NCI-H524 treated with DMSO at 0.1 percent for 48 hours (cell line): Measurements from ENCODE around the gene SPAST.
"Not testable (repeated sequence)": the region's sequence is repeated elsewhere in the genome, so short reads cannot be mapped to it uniquely, and the experiment has no call there.

Experiments
- DNase-seq: peaks from one replicate; lab custom pipeline; 2025; lab: John Stamatoyannopoulos, UW

The SPAST gene

GRCh38 chr2:32063310-32064020, at the start of gene SPAST:
Gene SPAST, plus strand, starts transcription at chr2:32063556. Its CDS starts 276 bp downstream, at chr2:32063832.
- DNase-seq = peak; percentile 97

- not testable (repeated sequence) for DNase-seq
Measured at GRCh38 chr2:32018789-32019482, 44.4 kb upstream of the SPAST start.

- not testable (repeated sequence) for DNase-seq
Measured at GRCh38 chr2:32034198-32034887, 29.0 kb upstream of the SPAST start.

GRCh38 chr2:32039447-32040219, 23.7 kb upstream of the SPAST start, which contains the start of gene DPY30:
Gene DPY30, minus strand, starts transcription at chr2:32039805. Its CDS starts 349 bp downstream, at chr2:32039456.
- peak; percentile 74 for DNase-seq

- DNase-seq = no peak
Measured at GRCh38 chr2:32043561-32043960, 19.8 kb upstream of the SPAST start.

GRCh38 chr2:32051836-32052439, 11.4 kb upstream of the SPAST start:
- no peak for DNase-seq

GRCh38 chr2:32054583-32054982, 8.8 kb upstream of the SPAST start:
- not testable (repeated sequence) for DNase-seq

- no peak for DNase-seq
Measured at GRCh38 chr2:32058130-32058529, 5.2 kb upstream of the SPAST start.

- no peak for DNase-seq
Measured at GRCh38 chr2:32060266-32060665, 3.1 kb upstream of the SPAST start.

GRCh38 chr2:32061430-32061829, 1.9 kb upstream of the SPAST start:
- DNase-seq = no peak

GRCh38 chr2:32061973-32062861, 1.1 kb upstream of the SPAST start:
- no peak for DNase-seq

- DNase-seq = no peak
Measured at GRCh38 chr2:32064021-32064601, 755 bp downstream of the SPAST start.

- DNase-seq = no peak
Measured at GRCh38 chr2:32064713-32065112, 1.4 kb downstream of the SPAST start.

- no peak for DNase-seq
Measured at GRCh38 chr2:32067549-32067948, 4.2 kb downstream of the SPAST start.

- DNase-seq = no peak
Measured at GRCh38 chr2:32074134-32074506, 10.8 kb downstream of the SPAST start.

- no peak for DNase-seq
Measured at GRCh38 chr2:32095671-32096070, 32.3 kb downstream of the SPAST start.

GRCh38 chr2:32108111-32108510, 44.8 kb downstream of the SPAST start:
- no peak for DNase-seq

GRCh38 chr2:32118055-32118454, 54.7 kb downstream of the SPAST start:
- DNase-seq = no peak

- DNase-seq = no peak
Measured at GRCh38 chr2:32119161-32119560, 55.8 kb downstream of the SPAST start.

GRCh38 chr2:32124660-32125059, 61.3 kb downstream of the SPAST start:
- no peak for DNase-seq
